H1 (cell line): ENCODE measurements around the gene TMEM271.

ENCODE experiments used
- ATF3 ChIP-seq: IDR thresholded peaks from 2 replicates; pipeline ENCODE4 v1.6.1; 2011; ENCODE audit warnings: low read depth, mild to moderate bottlenecking, low read length; ENCODE audit not compliant: insufficient read depth
- CBX5 ChIP-seq: fragments of 300-800, 300-1000 bp; sonication (generic); IDR thresholded peaks from 2 replicates; pipeline ENCODE4 v1.7.1; 2016; ENCODE audit warnings: antibody characterized with exemption, low read length, low read depth
- CHD1 ChIP-seq: IDR thresholded peaks from 2 replicates; pipeline ENCODE4 v1.6.1; 2012; ENCODE audit warnings: low read depth, low read length, improper control_type of control experiment
- CTCF ChIP-seq, 3 experiments: IDR thresholded peaks; 1 replicate in 2 of 3; 2 replicates in 1 of 3; pipeline versions ENCODE4 v1.5.1 to v1.6.1; 2011; ENCODE audit warnings: low read length in 3 of 3, mild to moderate bottlenecking in 3 of 3, inconsistent platforms in 2 of 3, low read depth in 1 of 3, moderate library complexity in 1 of 3; ENCODE audit not compliant: insufficient read depth in 1 of 3; ENCODE audit errors: control extremely low read depth in 1 of 3
- EP300 ChIP-seq, 2 experiments: IDR thresholded peaks; 1 replicate in 1 of 2; 2 replicates in 1 of 2; pipeline ENCODE4 v1.6.1; 2011 to 2012; ENCODE audit warnings: low read depth in 2 of 2, low read length in 2 of 2, mild to moderate bottlenecking in 2 of 2, borderline replicate concordance in 1 of 2, inconsistent platforms in 1 of 2, moderate library complexity in 1 of 2
- JUN ChIP-seq: IDR thresholded peaks from 2 replicates; pipeline ENCODE4 v1.6.1; 2011; ENCODE audit warnings: low read depth, mild to moderate bottlenecking, improper control_type of control experiment, low read length
- JUND ChIP-seq: IDR thresholded peaks from 2 replicates; pipeline ENCODE4 v1.6.1; 2011; ENCODE audit warnings: mild to moderate bottlenecking, improper control_type of control experiment, low read length
- KDM5A ChIP-seq: fragments of 200-600 bp; IDR thresholded peaks from 2 replicates; pipeline ENCODE4 v1.7.1; 2012; ENCODE audit warnings: mild to moderate bottlenecking, low read length, inconsistent platforms, mixed read lengths
- NRF1 ChIP-seq: IDR thresholded peaks from 2 replicates; pipeline ENCODE4 v1.6.1; 2011; ENCODE audit warnings: mild to moderate bottlenecking, low read depth, low read length, improper control_type of control experiment
- POLR2AphosphoS5 ChIP-seq: IDR thresholded peaks from 2 replicates; pipeline ENCODE4 v1.6.1; 2011; ENCODE audit warnings: low read depth, low read length
- RAD21 ChIP-seq, 2 experiments: IDR thresholded peaks in 1 of 2; conservative IDR thresholded peaks in 1 of 2; 2 replicates each; pipeline ENCODE4 v1.6.1; 2011; ENCODE audit warnings: low read depth in 2 of 2, low read length in 2 of 2, improper control_type of control experiment in 1 of 2, inconsistent platforms in 1 of 2, mild to moderate bottlenecking in 1 of 2, moderate library complexity in 1 of 2
- RXRA ChIP-seq: IDR thresholded peaks from 2 replicates; pipeline ENCODE4 v1.6.1; 2011; ENCODE audit warnings: low read depth, mild to moderate bottlenecking, low read length, moderate library complexity; ENCODE audit not compliant: insufficient read depth
- TAF1 ChIP-seq: IDR thresholded peaks from 2 replicates; pipeline ENCODE4 v1.6.1; 2011; ENCODE audit warnings: mild to moderate bottlenecking, low read depth, low read length
- TF ChIP-seq, protein P1 (sequence below): IDR thresholded peaks from 2 replicates; pipeline ENCODE4 v1.6.1; 2012; ENCODE audit warnings: inconsistent platforms

DNA sequence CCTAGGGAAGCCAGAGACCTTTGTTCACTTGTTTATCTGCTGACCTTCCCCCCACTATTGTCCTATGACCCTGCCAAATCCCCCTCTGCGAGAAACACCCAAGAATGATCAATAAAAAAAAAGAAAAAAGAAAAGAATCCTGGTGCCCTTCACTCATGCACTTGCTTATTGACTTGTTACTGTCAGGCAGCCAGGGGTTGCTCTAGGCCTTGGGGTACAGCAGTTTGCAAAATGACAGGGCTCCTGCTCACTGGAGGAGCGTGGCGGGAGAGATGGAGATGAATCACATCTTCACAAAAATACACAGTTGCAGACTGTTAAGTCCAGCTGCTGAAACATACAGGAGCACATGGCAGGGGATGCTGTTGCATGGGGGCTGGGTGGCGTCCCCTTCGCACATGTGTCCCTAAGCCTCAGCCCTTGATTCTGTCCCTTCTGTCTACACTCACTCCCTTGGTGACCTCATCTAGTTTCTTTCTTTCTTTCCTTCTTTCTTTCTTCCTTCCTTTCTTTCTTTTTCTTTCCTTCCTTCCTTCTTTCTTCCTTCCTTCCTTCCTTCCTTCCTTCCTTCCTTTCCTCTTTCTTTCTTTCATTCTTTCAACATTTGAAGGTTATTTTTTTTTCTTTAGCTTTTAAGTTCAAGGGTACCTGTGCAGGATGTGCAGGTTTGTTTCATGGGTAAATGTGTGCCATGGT, 16.9 kb upstream of the TMEM271 start:
- TF ChIP-seq RAD21 (IDR thresholded peaks at IDR 0.05 in 1 of 2, conservative IDR thresholded peaks at IDR 0.05 in 1 of 2; ENCODE audit: low read depth in 2 of 2, low read length in 2 of 2) (peak; percentile 10 to 26; a peak in 2 of 4 replicates), CTCF (IDR thresholded peaks at IDR 0.05; ENCODE audit: control extremely low read depth in 1 of 3, insufficient read depth in 1 of 3, low read depth in 1 of 3, low read length in 3 of 3) (no peak), POLR2AphosphoS5 (no peak), CBX5 (no peak), JUN (no peak), CHD1 (no peak), RXRA (no peak), JUND (no peak), EP300 (IDR thresholded peaks at IDR 0.05; ENCODE audit: borderline replicate concordance in 1 of 2, low read depth in 2 of 2, low read length in 2 of 2) (no peak), NRF1 (no peak), KDM5A (no peak), ATF3 (no peak), TAF1 (no peak)
- TF ChIP-seq, protein P1, sequence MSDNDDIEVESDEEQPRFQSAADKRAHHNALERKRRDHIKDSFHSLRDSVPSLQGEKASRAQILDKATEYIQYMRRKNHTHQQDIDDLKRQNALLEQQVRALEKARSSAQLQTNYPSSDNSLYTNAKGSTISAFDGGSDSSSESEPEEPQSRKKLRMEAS: no peak
